ENCODE data around the gene EXOC8. TPM values are rescaled to one million over a fixed set of nuclear protein-coding genes. Genes with fewer than 3 reads are reported as not detected.

EXOC8 gene
- total RNA-seq, 1 donor from 2014 or later, result 17.4 TPM

DNA sequence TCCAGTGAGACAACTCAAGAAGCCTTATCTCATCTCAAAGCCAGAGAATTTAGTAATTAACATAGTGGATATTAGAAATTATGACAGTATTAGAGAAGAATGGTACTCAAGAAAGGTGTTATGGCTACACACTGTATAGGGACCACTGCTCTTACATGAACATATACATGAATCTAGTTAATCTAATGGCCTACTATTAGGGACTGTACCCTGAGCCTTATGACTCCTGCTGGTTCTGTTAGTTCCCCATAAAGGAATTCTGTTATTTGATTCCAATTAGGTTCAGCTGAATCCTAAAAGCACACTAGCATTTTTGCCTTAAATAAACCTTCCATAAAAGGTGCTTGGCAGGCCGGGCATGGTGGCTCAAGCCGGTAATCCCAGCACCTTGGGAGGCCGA is 44.8 kb upstream of the EXOC8 start:
- no peaks in the 10 kb centered on the region for H3K27me3 ChIP-seq (ENCODE audit: control insufficient read depth, insufficient read depth, low read length)
- no peak for TF ChIP-seq CTCF (IDR thresholded peaks at IDR 0.05; ENCODE audit: insufficient read depth, low read length, severe bottlenecking)
- FAIRE-seq (no peak), DNase-seq (ENCODE audit: low read depth) (no peak)
- H3K36me3 ChIP-seq (ENCODE audit: control insufficient read depth, insufficient read depth, low read length), result no peaks in the 10 kb centered on the region
- no peak overlapping the region for H3K4me3 ChIP-seq (ENCODE audit: low read depth, low read length)

DNA sequence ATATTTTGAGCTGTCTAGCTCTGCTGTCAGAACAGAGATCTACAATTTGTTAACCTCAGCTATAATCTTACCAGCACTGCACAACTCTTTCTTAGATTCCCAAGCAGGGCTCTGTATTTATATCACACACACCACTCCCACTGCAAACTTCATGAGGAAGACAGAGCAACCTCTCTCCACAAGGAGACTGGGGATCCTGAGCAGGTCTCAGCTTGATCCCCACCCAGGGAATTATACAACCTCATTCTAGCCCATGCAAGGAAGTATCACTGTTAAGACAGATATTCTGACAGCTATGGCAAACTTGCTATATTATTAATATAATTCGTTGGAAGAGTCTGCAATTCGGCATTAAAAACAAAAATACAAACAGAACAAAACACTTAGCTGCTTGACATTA is 44.1 kb upstream of the EXOC8 start:
- Histone ChIP-seq H3K27me3 (ENCODE audit: control insufficient read depth, insufficient read depth, low read length) (no peaks in the 10 kb centered on the region), H3K36me3 (ENCODE audit: control insufficient read depth, insufficient read depth, low read length) (peaks cover under 1% of the 10 kb centered on the region), H3K4me3 (ENCODE audit: low read depth, low read length) (no peak overlapping the region)
- FAIRE-seq (no peak), DNase-seq (ENCODE audit: low read depth) (peak; percentile 33)
- TF ChIP-seq CTCF (IDR thresholded peaks at IDR 0.05; ENCODE audit: insufficient read depth, low read length, severe bottlenecking), result no peak

- no peak for DNase-seq (ENCODE audit: low read depth)
- no peak for TF ChIP-seq CTCF (IDR thresholded peaks at IDR 0.05; ENCODE audit: insufficient read depth, low read length, severe bottlenecking)
- H3K4me3 ChIP-seq (ENCODE audit: low read depth, low read length), result no peak overlapping the region
- H3K27me3 ChIP-seq (ENCODE audit: control insufficient read depth, insufficient read depth, low read length), result no peaks in the 10 kb centered on the region
- H3K36me3 ChIP-seq (ENCODE audit: control insufficient read depth, insufficient read depth, low read length), result peaks cover 2% of the 10 kb centered on the region
- FAIRE-seq, result no peak
Observed at GRCh38 chr1:231376875-231377549, 39.4 kb upstream of the EXOC8 start.

DNA sequence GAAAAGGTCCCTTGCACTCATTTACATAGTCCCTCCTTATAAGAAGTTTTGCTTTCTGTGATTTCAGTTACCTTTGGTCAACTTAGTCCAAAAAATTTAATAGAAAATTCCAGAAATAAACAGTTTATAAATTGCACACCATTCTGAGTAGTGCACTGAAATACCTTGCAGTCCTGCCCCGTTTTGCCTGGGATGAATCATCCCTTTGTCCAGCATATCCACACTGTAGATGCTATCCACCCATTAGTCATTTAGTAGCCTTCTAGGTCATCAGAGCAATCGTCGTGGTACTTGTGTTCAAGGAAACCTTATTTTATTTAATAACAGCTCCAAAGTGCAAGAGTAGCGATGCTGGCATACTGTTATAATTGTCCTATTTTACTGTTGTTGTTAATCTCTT is 38.4 kb upstream of the EXOC8 start:
- Histone ChIP-seq H3K36me3 (ENCODE audit: control insufficient read depth, insufficient read depth, low read length) (peaks cover 2% of the 10 kb centered on the region), H3K4me3 (ENCODE audit: low read depth, low read length) (no peak overlapping the region), H3K27me3 (ENCODE audit: control insufficient read depth, insufficient read depth, low read length) (no peaks in the 10 kb centered on the region)
- TF ChIP-seq CTCF (IDR thresholded peaks at IDR 0.05; ENCODE audit: insufficient read depth, low read length, severe bottlenecking), result no peak
- FAIRE-seq, result no peak
- DNase-seq (ENCODE audit: low read depth), result peak; percentile 32

- no peak overlapping the region for H3K4me3 ChIP-seq (ENCODE audit: low read depth, low read length)
- no peak for FAIRE-seq
- H3K36me3 ChIP-seq (ENCODE audit: control insufficient read depth, insufficient read depth, low read length), result peaks cover 4% of the 10 kb centered on the region
- no peaks in the 10 kb centered on the region for H3K27me3 ChIP-seq (ENCODE audit: control insufficient read depth, insufficient read depth, low read length)
- no peak for TF ChIP-seq CTCF (IDR thresholded peaks at IDR 0.05; ENCODE audit: insufficient read depth, low read length, severe bottlenecking)
- DNase-seq (ENCODE audit: low read depth), result no peak
Observed at GRCh38 chr1:231374394-231374793, 36.7 kb upstream of the EXOC8 start.

DNA sequence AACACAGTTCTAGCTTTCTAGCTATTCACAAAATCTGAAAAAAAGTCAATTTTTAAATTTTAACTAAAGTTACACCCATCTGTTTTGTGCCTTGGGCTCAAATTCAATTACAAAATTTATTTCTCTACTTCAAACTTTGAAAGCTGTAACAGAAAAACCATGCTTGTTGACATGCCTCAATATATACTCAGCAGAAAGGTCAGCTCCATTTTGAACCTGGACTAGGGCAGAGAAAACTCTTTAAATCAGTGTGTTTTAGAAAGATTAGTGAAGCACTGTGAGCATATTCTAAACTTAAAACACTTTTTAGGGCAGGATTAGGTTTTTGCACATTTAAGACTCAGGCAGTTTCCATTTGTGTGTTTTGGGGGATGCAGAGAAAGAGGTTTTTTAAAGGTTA is 34.8 kb upstream of the EXOC8 start:
- H3K36me3 ChIP-seq (ENCODE audit: control insufficient read depth, insufficient read depth, low read length), result peaks cover 6% of the 10 kb centered on the region
- DNase-seq (ENCODE audit: low read depth) (no peak), FAIRE-seq (no peak)
- H3K4me3 ChIP-seq (ENCODE audit: low read depth, low read length), result no peak overlapping the region
- TF ChIP-seq CTCF (IDR thresholded peaks at IDR 0.05; ENCODE audit: insufficient read depth, low read length, severe bottlenecking), result no peak
- no peaks in the 10 kb centered on the region for H3K27me3 ChIP-seq (ENCODE audit: control insufficient read depth, insufficient read depth, low read length)

All from bronchial epithelial cell (primary cell).